Tibial nerve (tissue), 4 donors: ENCODE results near the gene CNOT11. TPM values are rescaled to one million over a fixed set of nuclear protein-coding genes. Genes with fewer than 3 reads are reported as not detected.

Experiments
- DNase-seq, 2 donors: peaks; one replicate each; pipeline ENCODE4 v3.0.0-alpha.2; 2019; ENCODE audit warnings: low spot score in 2 of 2
- H3K27ac ChIP-seq, 4 donors: fragments of 200-600 bp; sonication (generic) in 3 of 4; one replicate each; pipeline ENCODE4 v1.5.1; 2017 to 2019; ENCODE audit warnings: mild to moderate bottlenecking in 1 of 4
- H3K27me3 ChIP-seq, 2 donors: fragments of 200-600 bp; sonication (generic) in 1 of 2; one replicate each; pipeline versions ENCODE4 v1.5.1 to v1.6.0; 2017 to 2019
- H3K36me3 ChIP-seq, 3 donors: fragments of 200-600 bp; sonication (generic); one replicate each; pipeline ENCODE4 v1.5.1; 2018 to 2019
- H3K4me1 ChIP-seq, 4 donors: fragments of 200-600 bp; sonication (generic) in 3 of 4; one replicate each; pipeline ENCODE4 v1.5.1; 2017 to 2019
- H3K4me3 ChIP-seq, 4 donors: fragments of 200-600 bp; sonication (generic) in 3 of 4; one replicate each; pipeline ENCODE4 v1.5.1; 2017 to 2019; ENCODE audit warnings: mild to moderate bottlenecking in 1 of 4, moderate library complexity in 1 of 4
- H3K9me3 ChIP-seq, 4 donors: fragments of 200-600 bp; sonication (generic) in 3 of 4; one replicate each; pipeline ENCODE4 v1.5.1; 2017 to 2019
- CTCF ChIP-seq, 5 experiments: fragments of 200-600 bp in 3 of 5; fragments of 450-650 bp in 2 of 5; sonication (generic) in 3 of 5; IDR thresholded peaks; one replicate each; pipeline ENCODE4 v1.5.1; 2016 to 2019; ENCODE audit warnings: antibody characterized with exemption in 5 of 5, mild to moderate bottlenecking in 3 of 5, moderate library complexity in 2 of 5
- EP300 ChIP-seq, 2 donors: sonication (generic); formaldehyde crosslinking; IDR thresholded peaks; one replicate each; pipeline ENCODE4 v1.6.1; 2017; ENCODE audit warnings: antibody characterized with exemption in 2 of 2, mild to moderate bottlenecking in 1 of 2
- POLR2A ChIP-seq, 2 donors: fragments of 450-650 bp; IDR thresholded peaks; one replicate each; pipeline ENCODE4 v1.6.1; 2017; ENCODE audit warnings: antibody characterized with exemption in 2 of 2, mild to moderate bottlenecking in 2 of 2, moderate library complexity in 2 of 2
- WGBS, 2 donors: methylation state at CpG; one replicate each; pipeline ENCODE4 v1.1.5; 2018; 5-methylcytosine and 5-hydroxymethylcytosine counted together
- total RNA-seq, 4 donors: library from RNA; depleted of rRNA; stranded (reverse); fragments of >200 nt; gene quantifications; one replicate each; pipeline ENCODE4 v1.1.0, GENCODE V29; 2016

Gene CNOT11
- total RNA-seq, 4 donors from 2014 or later: 17.5 to 29.9 (median 19.6) TPM

GRCh38 chr2:101299604-101300003 is 46.9 kb downstream of the CNOT11 start:
- no peak for TF ChIP-seq POLR2A (IDR thresholded peaks at IDR 0.05)
- no peak for TF ChIP-seq EP300 (IDR thresholded peaks at IDR 0.05)
- no peak for TF ChIP-seq CTCF (IDR thresholded peaks at IDR 0.05)
- 65 to 70% methylated on average over 6 of the region's 6 CpGs for WGBS, 2 donors
- Histone ChIP-seq H3K36me3 (peaks cover 0 to 7% (median 0%) of the 10 kb centered on the region in 3 donors), H3K4me3 (no peak overlapping the region), H3K27me3 (no peaks in the 10 kb centered on the region), H3K9me3 (no peaks in the 10 kb centered on the region), H3K27ac (no peak overlapping the region), H3K4me1 (peaks cover 0 to 76% (median 20%) of the 10 kb centered on the region in 4 donors)
- no peak for DNase-seq

GRCh38 chr2:101300164-101300563 is 47.5 kb downstream of the CNOT11 start:
- Histone ChIP-seq H3K4me1 (peaks cover 0 to 82% (median 22%) of the 10 kb centered on the region in 4 donors), H3K36me3 (peaks cover 0 to under 1% (median 0%) of the 10 kb centered on the region in 3 donors), H3K27me3 (no peaks in the 10 kb centered on the region), H3K9me3 (no peaks in the 10 kb centered on the region), H3K4me3 (no peak overlapping the region), H3K27ac (no peak overlapping the region)
- DNase-seq: no peak
- 83 to 87% methylated on average over 1 of the region's 1 CpG for WGBS, 2 donors
- no peak for TF ChIP-seq CTCF (IDR thresholded peaks at IDR 0.05)
- no peak for TF ChIP-seq POLR2A (IDR thresholded peaks at IDR 0.05)
- TF ChIP-seq EP300 (IDR thresholded peaks at IDR 0.05): no peak

- Histone ChIP-seq H3K4me1 (peaks cover 0 to 86% (median 28%) of the 10 kb centered on the region in 4 donors), H3K27me3 (no peaks in the 10 kb centered on the region), H3K4me3 (no peak overlapping the region), H3K9me3 (no peaks in the 10 kb centered on the region), H3K36me3 (no peaks in the 10 kb centered on the region), H3K27ac (no peak overlapping the region)
- TF ChIP-seq EP300 (IDR thresholded peaks at IDR 0.05) (no peak), CTCF (IDR thresholded peaks at IDR 0.05) (no peak), POLR2A (IDR thresholded peaks at IDR 0.05) (no peak)
- no peak for DNase-seq
- 74 to 86% methylated on average over 7 of the region's 7 CpGs for WGBS, 2 donors
Observed at GRCh38 chr2:101300836-101301235, 48.1 kb downstream of the CNOT11 start.

- Histone ChIP-seq H3K9me3 (no peaks in the 10 kb centered on the region), H3K27me3 (no peaks in the 10 kb centered on the region), H3K4me1 (peaks cover 0 to 86% (median 36%) of the 10 kb centered on the region in 4 donors), H3K4me3 (no peak overlapping the region), H3K36me3 (no peaks in the 10 kb centered on the region), H3K27ac (no peak overlapping the region)
- TF ChIP-seq POLR2A (IDR thresholded peaks at IDR 0.05) (no peak), EP300 (IDR thresholded peaks at IDR 0.05) (no peak), CTCF (IDR thresholded peaks at IDR 0.05) (no peak)
- no peak for DNase-seq
- WGBS, 2 donors: 83 to 85% methylated on average over 4 of the region's 4 CpGs
Observed at GRCh38 chr2:101302016-101302415, 49.3 kb downstream of the CNOT11 start.

- 57 to 81% methylated on average over 1 of the region's 1 CpG for WGBS, 2 donors
- H3K36me3 ChIP-seq: no peaks in the 10 kb centered on the region
- no peaks in the 10 kb centered on the region for H3K9me3 ChIP-seq
- DNase-seq: no peak
- H3K4me3 ChIP-seq: no peak overlapping the region
- H3K4me1 ChIP-seq: peaks cover 0 to 82% (median 37%) of the 10 kb centered on the region in 4 donors
- TF ChIP-seq POLR2A (IDR thresholded peaks at IDR 0.05) (no peak), CTCF (IDR thresholded peaks at IDR 0.05) (no peak), EP300 (IDR thresholded peaks at IDR 0.05) (no peak)
- no peak overlapping the region for H3K27ac ChIP-seq
- no peaks in the 10 kb centered on the region for H3K27me3 ChIP-seq
Observed at GRCh38 chr2:101303688-101304087, 51.0 kb downstream of the CNOT11 start.
